Subcutaneous adipose tissue (tissue), 4 donors: ENCODE measurements around the gene VIL1. TPM values are rescaled to one million over a fixed set of nuclear protein-coding genes. Genes with fewer than 3 reads are reported as not detected.

Experiments used
- total RNA-seq, 4 donors: library from RNA; depleted of rRNA; stranded (reverse); fragments of >200 nt; gene quantifications; one replicate each; pipeline ENCODE4 v1.1.0, GENCODE V29; 2016
- TF ChIP-seq, protein P1 (sequence below): fragments of 450-650 bp; IDR thresholded peaks from one replicate; pipeline ENCODE4 v1.5.1; 2016; ENCODE audit warnings: low read depth, mild to moderate bottlenecking, control low read depth, antibody characterized with exemption, moderate library complexity

VIL1 gene
- total RNA-seq, 4 donors from 2014 or later: not detected

DNA sequence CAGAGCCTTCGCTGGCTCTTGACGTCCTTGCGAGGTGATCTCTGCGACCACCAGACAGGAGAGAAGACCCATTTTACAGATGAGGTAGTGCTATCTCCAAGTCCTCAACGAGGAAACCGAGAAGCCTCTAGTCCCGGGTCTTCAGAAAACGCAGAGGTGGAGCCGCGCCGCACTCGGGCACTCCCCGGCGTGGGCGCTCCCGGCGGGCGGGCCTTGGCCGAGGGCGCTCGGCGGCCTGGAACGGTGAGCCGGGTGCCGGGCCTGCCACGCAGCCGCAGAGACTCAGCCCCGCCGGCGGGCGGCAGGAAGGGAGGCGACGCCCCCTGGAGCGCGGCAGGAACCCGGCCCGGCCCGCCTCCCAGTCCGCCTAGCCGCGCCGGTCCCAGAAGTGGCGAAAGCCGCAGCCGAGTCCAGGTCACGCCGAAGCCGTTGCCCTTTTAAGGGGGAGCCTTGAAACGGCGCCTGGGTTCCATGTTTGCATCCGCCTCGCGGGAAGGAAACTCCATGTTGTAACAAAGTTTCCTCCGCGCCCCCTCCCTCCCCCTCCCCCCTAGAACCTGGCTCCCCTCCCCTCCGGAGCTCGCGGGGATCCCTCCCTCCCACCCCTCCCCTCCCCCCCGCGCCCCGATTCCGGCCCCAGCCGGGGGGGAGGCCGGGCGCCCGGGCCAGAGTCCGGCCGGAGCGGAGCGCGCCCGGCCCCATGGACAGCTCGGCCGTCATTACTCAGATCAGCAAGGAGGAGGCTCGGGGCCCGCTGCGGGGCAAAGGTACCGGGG is 19.3 kb upstream of the VIL1 start, which contains the start of gene CTDSP1:
CTDSP1 (plus strand) TSS at position 478 of the 776 bp plus-strand sequence; CDS start at position 701, 223 bp downstream.
- TF ChIP-seq, protein P1, sequence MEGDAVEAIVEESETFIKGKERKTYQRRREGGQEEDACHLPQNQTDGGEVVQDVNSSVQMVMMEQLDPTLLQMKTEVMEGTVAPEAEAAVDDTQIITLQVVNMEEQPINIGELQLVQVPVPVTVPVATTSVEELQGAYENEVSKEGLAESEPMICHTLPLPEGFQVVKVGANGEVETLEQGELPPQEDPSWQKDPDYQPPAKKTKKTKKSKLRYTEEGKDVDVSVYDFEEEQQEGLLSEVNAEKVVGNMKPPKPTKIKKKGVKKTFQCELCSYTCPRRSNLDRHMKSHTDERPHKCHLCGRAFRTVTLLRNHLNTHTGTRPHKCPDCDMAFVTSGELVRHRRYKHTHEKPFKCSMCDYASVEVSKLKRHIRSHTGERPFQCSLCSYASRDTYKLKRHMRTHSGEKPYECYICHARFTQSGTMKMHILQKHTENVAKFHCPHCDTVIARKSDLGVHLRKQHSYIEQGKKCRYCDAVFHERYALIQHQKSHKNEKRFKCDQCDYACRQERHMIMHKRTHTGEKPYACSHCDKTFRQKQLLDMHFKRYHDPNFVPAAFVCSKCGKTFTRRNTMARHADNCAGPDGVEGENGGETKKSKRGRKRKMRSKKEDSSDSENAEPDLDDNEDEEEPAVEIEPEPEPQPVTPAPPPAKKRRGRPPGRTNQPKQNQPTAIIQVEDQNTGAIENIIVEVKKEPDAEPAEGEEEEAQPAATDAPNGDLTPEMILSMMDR: no peak

DNA sequence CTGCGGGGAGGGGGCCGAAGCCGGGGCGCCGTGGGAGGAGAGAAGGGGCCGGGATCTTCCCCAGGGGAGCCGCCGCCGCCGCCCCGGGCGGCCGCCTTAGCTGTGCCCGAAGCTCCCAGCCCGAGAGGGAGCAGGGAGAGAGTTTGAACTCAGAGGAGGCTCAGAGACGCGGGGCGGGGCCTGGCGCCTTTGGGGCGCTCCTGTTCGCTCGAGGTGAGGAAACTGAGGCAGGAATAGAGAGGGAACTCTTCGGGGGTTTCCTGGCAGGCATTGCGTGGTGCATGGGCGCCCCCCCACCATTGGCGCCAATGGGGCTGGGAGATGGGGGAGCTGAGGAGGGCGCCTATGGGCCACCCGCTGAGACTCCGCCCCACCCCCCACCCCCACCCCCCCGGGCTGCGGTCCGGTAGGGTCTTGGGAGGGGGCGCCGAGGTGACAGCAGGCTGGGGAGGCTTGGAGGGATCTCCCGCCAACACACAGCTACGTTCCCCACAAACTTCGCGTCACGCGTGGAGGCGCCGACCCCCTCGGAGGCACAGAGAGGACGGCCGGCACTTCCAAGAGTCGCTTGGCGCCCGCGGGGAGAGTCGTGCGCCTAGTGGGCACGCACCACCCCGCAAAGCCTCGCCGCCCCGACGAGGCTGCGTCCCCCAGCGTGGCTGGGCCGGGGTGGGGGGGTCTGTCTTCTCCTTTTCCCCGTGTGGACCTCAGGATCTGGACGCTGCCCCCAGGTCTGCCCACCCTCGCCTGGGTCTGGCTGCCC is 18.6 kb upstream of the VIL1 start:
- TF ChIP-seq, protein P1: no peak

DNA sequence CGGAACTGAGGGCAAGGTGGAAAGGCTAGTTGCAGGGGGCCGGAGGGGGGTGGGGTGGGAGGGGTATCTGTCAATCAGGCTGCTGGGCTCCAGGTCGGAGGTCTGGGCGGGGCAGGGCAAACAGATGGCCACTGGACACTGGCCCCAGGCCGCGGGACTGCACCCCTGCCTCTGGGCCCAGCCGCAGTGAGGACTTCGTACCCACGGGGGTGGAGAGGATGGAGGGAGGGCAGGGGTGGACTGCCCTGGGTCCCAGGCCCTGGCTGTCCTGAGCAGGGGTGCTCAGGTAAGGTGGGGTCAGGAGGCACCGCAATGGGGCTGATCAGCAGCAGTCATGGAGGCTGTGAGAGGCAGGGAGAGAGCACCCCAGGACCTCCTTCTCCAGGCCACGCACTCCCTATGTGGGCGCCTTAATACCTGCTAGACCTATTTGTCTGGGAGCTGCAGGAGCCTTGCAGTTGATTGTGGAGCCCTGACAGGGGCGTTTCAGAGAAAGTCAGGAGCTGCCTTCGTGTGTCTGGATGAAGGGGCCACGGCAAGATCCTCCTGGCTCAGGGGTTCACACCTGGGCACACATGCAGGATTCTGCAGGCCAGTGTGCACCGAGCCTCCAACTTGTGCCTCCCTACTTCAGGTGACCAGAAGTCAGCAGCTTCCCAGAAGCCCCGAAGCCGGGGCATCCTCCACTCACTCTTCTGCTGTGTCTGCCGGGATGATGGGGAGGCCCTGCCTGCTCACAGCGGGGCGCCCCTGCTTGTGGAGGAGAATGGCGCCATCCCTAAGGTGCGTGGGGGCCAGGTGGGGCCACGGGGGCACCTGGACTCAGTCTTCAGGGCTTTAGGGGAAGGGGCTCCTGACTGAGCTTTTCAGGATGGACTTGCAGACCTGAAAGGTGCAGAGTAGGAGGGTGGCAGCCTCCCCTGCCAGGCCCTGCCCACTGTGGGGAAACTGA is 17.7 kb upstream of the VIL1 start:
- TF ChIP-seq, protein P1: no peak

DNA sequence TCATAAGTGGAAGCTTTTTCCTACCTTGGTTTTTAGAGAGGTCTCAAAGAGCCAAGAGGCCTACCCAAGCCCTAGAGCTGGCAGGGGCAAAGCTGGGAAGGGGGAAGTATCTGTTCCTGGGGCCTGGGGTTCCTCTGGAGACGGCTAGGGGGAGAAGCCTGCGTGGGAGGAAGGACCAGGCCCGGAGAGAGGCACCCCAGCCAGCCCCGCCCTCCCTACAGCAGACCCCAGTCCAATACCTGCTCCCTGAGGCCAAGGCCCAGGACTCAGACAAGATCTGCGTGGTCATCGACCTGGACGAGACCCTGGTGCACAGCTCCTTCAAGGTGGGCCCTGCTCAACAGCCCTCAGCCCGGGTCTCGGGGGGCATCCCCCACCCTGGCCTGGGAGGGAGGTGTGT is 17.0 kb upstream of the VIL1 start:
- TF ChIP-seq, protein P1: no peak

DNA sequence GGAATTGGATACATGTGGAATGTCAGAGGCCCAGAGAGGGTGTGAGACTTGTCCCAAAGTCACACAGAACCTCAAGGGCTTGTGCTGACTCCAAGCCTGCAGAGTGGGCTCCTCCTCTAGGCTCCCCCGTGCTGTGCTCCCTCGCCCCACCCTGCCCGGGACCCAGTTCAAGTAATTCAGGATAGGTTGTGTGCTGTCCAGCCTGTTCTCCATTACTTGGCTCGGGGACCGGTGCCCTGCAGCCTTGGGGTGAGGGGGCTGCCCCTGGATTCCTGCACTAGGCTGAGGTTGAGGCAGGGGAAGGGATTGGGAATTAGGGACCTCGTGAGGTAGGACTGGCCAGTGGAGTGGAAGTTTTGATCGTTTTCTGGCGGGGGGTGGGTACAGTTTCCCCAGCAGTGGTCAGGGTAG is 16.4 kb upstream of the VIL1 start:
- TF ChIP-seq, protein P1: no peak

DNA sequence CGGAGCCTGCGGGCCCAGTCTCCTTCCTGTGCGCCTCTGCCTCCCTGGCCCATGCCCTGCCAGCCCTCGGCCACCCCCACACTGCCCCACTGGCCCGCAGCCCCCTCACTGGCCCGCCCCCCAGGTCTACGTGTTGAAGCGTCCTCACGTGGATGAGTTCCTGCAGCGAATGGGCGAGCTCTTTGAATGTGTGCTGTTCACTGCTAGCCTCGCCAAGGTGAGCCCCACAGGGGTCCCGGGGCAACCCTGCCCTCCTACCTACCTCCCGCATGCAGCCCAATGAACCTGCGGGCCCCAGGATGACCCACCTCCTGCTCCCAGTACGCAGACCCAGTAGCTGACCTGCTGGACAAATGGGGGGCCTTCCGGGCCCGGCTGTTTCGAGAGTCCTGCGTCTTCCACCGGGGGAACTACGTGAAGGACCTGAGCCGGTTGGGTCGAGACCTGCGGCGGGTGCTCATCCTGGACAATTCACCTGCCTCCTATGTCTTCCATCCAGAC is 16.0 kb upstream of the VIL1 start:
- TF ChIP-seq, protein P1: no peak
